Kidney (tissue), 14 donors: ENCODE measurements around the gene TTYH1. TPM values are rescaled to one million over a fixed set of nuclear protein-coding genes. Genes with fewer than 3 reads are reported as not detected.
"Not testable (repeated sequence)": the region's sequence is repeated elsewhere in the genome, so short reads cannot be mapped to it uniquely, and the experiment has no call there.

ENCODE experiments used
- DNase-seq, 5 donors: peaks; one replicate each; pipeline ENCODE4 v3.0.0-alpha.2; 2013 to 2020
- FAIRE-seq: peaks from 2 replicates; lab custom pipeline; 2012; peaks lifted over from hg19 to GRCh38; lab: Jason Lieb, UNC
- H3K27ac ChIP-seq, 2 donors: one replicate each; pipeline ENCODE4 v1.7.0; 2013; ENCODE audit warnings: low read depth in 2 of 2, low read length in 2 of 2, inconsistent platforms in 1 of 2
- H3K27me3 ChIP-seq: one replicate; pipeline ENCODE4 v1.7.1; 2013; ENCODE audit warnings: low read length, inconsistent platforms; ENCODE audit not compliant: control insufficient read depth, insufficient read depth
- H3K36me3 ChIP-seq, 3 donors: one replicate each; pipeline versions ENCODE4 v1.7.0 to v1.7.1; 2013; ENCODE audit warnings: low read length in 3 of 3, control low read depth in 1 of 3, inconsistent platforms in 1 of 3; ENCODE audit not compliant: insufficient read depth in 3 of 3, control insufficient read depth in 2 of 3
- H3K4me1 ChIP-seq, 3 donors: one replicate each; pipeline versions ENCODE4 v1.7.0 to v1.7.1; 2013; ENCODE audit warnings: low read length in 3 of 3, inconsistent platforms in 1 of 3, low read depth in 1 of 3; ENCODE audit not compliant: control insufficient read depth in 2 of 3, insufficient read depth in 2 of 3
- H3K4me3 ChIP-seq, 3 donors: one replicate each; pipeline versions ENCODE4 v1.7.0 to v1.8.1; 2013; ENCODE audit warnings: low read length in 3 of 3, control low read depth in 1 of 3, inconsistent platforms in 1 of 3
- H3K9ac ChIP-seq, 3 donors: one replicate each; pipeline versions ENCODE4 v1.7.0 to v1.7.1; 2013; ENCODE audit warnings: low read length in 3 of 3, control low read depth in 1 of 3, inconsistent platforms in 1 of 3
- H3K9me3 ChIP-seq, 3 donors: one replicate each; pipeline versions ENCODE4 v1.7.0 to v1.7.1; 2013; ENCODE audit warnings: low read length in 3 of 3, control low read depth in 1 of 3, inconsistent platforms in 1 of 3; ENCODE audit not compliant: control insufficient read depth in 2 of 3, insufficient read depth in 1 of 3
- intact Hi-C: fragments of 100-400 bp; cut with DNase I; formaldehyde crosslinking; loops from one replicate; pipeline ENCODE4 v1.11.1; 2022
- polyA plus RNA-seq: library from polyadenylated mRNA; stranded (reverse); fragments of 350-450 nt; fragmentation: Illumina TruSeq; extraction: RNeasy Lipid Tissue Mini Kit (QIAGEN cat#74804); gene quantifications from one replicate; pipeline ENCODE4 v1.2.3, GENCODE V29; 2014; ENCODE audit warnings: low read depth, low replicate concordance; ENCODE audit not compliant: insufficient read depth
- total RNA-seq: library from RNA; stranded (reverse); fragmentation: NEBNext Ultra II Directional; extraction: Animal tissue kit (Norgen Biotek cat#: 25700); gene quantifications from one replicate; pipeline ENCODE4 v1.2.1, GENCODE V29; 2021
- TF ChIP-seq, protein P1 (sequence below): IDR thresholded peaks from 3 replicates; pipeline ENCODE4 v1.5.1; 2012; ENCODE audit warnings: mild to moderate bottlenecking, moderate library complexity, borderline replicate concordance; ENCODE audit not compliant: insufficient read depth; ENCODE audit errors: extremely low read depth
- donor health status: control.
- donor health status: control.
- donor health status: control.
- donor health status: control.
- donor health status: control.
- donor health status: DM: yes; HTN: yes; CAD: no.
- donor health status: Normal renal cell carcinoma (clear cell type).

The TTYH1 gene
- total and polyA plus RNA-seq, 2 donors from 2014 or later, result 1.5 to 1.9 TPM

GRCh38 chr19:54369082-54369687 is 46.1 kb upstream of the TTYH1 start:
- no peak for DNase-seq
- H3K27ac ChIP-seq, result no peak overlapping the region
- no peak for FAIRE-seq
- no peaks in the 10 kb centered on the region for H3K9me3 ChIP-seq
- intact Hi-C loops, result no loop called here
- H3K4me1 ChIP-seq, result no peaks in the 10 kb centered on the region
- no peaks in the 10 kb centered on the region for H3K36me3 ChIP-seq
- no peak overlapping the region for H3K9ac ChIP-seq
- peak overlapping the region in 1 of 3 donors; percentile 6 for H3K4me3 ChIP-seq
- H3K27me3 ChIP-seq, result no peaks in the 10 kb centered on the region
- TF ChIP-seq, protein P1, sequence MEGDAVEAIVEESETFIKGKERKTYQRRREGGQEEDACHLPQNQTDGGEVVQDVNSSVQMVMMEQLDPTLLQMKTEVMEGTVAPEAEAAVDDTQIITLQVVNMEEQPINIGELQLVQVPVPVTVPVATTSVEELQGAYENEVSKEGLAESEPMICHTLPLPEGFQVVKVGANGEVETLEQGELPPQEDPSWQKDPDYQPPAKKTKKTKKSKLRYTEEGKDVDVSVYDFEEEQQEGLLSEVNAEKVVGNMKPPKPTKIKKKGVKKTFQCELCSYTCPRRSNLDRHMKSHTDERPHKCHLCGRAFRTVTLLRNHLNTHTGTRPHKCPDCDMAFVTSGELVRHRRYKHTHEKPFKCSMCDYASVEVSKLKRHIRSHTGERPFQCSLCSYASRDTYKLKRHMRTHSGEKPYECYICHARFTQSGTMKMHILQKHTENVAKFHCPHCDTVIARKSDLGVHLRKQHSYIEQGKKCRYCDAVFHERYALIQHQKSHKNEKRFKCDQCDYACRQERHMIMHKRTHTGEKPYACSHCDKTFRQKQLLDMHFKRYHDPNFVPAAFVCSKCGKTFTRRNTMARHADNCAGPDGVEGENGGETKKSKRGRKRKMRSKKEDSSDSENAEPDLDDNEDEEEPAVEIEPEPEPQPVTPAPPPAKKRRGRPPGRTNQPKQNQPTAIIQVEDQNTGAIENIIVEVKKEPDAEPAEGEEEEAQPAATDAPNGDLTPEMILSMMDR, result no peak

DNA sequence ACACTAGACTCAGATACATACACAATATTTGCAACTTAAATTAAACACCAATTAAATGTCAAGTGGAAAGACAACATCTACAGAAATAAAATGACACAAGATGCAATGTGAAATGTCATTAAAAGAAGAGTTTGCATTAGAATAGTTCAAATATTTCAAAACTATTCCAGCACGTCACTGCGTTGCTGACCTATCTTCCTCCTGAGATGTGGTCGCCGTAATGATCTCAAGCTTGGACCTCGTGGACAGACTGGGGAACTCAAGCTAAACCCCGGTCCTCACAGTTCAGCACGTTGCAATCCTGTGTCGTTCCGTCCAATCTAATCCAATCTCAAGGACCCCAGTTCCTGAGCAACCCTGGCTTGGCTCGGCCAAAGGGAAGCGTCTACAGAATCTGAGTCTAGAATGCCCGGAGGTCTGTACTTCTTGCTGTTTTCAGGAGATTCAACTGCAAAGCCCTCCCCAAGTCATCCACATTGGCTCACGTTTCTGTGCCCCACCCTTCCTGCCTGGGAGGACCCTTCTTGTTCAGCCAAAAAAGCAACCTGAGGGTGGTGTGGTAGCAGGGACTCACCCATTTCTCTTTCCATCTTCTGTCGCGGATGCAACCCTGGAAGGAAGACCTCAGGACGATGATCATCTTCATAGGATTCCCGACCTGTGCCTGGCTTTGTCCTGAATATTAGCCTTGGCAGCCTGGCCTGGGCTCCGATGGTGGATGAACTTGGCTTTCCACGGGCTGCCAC is 45.4 kb upstream of the TTYH1 start:
- DNase-seq, intact Hi-C loops, FAIRE-seq: not testable (repeated sequence)

DNA sequence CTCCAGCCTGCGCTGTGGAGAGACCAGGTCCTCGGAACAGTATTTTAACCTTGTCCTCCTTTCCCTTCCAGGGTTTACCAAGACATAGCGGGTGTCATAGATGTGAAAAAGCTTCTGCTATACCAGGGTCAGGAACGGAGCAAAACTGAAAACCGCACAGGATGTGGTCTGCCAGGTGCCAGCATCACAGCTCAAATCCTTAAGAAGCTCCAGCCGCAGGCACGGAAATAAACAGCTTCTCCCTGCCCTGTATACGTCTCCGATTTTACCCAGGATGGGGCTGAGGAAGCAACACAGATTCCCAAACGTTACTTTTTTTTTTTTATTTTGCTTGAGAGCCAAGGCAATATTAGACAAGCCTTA is 44.8 kb upstream of the TTYH1 start:
- intact Hi-C loops, DNase-seq, H3K9ac ChIP-seq, H3K36me3 ChIP-seq, H3K9me3 ChIP-seq, H3K4me1 ChIP-seq, H3K27me3 ChIP-seq, FAIRE-seq, H3K4me3 ChIP-seq, H3K27ac ChIP-seq: not testable (repeated sequence)

More for the DNA sequence above, 45.4 kb upstream of the TTYH1 start:
- H3K4me1 ChIP-seq, H3K27ac ChIP-seq, H3K27me3 ChIP-seq, H3K9ac ChIP-seq, H3K36me3 ChIP-seq, H3K4me3 ChIP-seq, H3K9me3 ChIP-seq: not testable (repeated sequence)

- intact Hi-C loops, H3K4me1 ChIP-seq, FAIRE-seq, H3K27me3 ChIP-seq, H3K27ac ChIP-seq, H3K4me3 ChIP-seq, H3K36me3 ChIP-seq, H3K9me3 ChIP-seq, DNase-seq, H3K9ac ChIP-seq: not testable (repeated sequence)
These were observed 43.8 kb upstream of the TTYH1 start for GRCh38 chr19:54371453-54371852.
